T47D (cell line): ENCODE measurements around the gene RNF141.

Experiments
- DNase-seq, 2 experiments: peaks; one replicate each; pipeline versions ENCODE4 v3.0.0 to v3.0.0-alpha.2; 2011 to 2012; ENCODE audit warnings: low read depth in 1 of 2, low spot score in 1 of 2
- JUND ChIP-seq: IDR thresholded peaks from 2 replicates; pipeline ENCODE4 v1.6.1; 2012; ENCODE audit warnings: low read depth
- in situ Hi-C: cut with HindIII; loops from 2 replicates; pipeline ENCODE4 v1.10.0; 2016; ENCODE audit warnings: low sequenced_read_pairs, low pct_unique_long_range_greater_than_20kb

The RNF141 gene

GRCh38 chr11:10528121-10528520, 12.9 kb downstream of the RNF141 start:
- DNase-seq = no peak
- in situ Hi-C loops = no loop called here
- no peak for TF ChIP-seq JUND

DNA sequence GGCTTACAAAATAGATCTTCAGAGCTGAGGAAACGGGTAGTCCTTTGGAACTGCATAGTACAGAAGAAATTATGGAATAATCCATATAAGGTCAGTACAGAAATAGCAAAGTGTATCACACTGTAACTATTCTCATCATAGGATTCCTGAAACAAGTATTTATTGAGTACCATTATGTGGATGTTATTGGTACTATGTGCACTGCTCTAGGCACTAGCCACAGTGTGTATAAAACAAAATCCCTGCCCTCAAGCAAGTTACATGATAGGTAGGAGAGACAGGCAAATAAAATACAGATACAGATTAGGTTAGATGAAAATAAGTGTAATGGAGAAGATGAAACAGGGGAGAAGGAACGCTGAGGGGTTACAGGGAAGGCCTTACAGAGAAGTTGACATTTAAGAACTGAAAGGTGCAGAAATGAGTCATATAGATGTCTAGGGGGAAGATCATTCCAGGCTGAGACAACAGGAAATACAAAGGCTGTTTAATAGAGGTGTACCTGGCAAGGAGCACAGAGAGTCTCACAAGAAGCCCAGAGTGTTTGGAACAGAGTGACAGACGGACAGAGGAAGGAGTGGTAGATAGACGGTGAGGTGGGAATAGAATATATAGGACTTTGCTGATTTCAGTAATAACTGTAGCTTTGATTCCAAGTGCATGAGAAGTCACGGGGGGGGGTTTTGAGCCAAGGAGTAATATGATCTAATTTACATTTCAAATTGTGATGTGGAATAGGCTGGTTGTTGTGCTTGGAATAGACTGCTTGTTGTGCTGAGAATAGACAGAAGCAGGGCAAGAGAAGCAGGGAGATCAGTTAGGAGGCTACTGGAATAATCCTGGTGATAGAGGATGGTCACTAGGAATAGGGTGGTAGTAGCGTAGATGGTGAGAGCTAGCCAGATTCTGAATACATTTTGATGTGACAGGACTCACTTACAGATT, 13.7 kb downstream of the RNF141 start:
- no peak for TF ChIP-seq JUND
- in situ Hi-C loops = no loop called here
- DNase-seq = no peak

- TF ChIP-seq JUND = no peak
- DNase-seq = no peak
- in situ Hi-C loops = no loop called here
Measured at GRCh38 chr11:10524471-10524870, 16.5 kb downstream of the RNF141 start.

GRCh38 chr11:10522921-10523320, 18.1 kb downstream of the RNF141 start:
- no peak for DNase-seq
- in situ Hi-C loops = no loop called here

DNA sequence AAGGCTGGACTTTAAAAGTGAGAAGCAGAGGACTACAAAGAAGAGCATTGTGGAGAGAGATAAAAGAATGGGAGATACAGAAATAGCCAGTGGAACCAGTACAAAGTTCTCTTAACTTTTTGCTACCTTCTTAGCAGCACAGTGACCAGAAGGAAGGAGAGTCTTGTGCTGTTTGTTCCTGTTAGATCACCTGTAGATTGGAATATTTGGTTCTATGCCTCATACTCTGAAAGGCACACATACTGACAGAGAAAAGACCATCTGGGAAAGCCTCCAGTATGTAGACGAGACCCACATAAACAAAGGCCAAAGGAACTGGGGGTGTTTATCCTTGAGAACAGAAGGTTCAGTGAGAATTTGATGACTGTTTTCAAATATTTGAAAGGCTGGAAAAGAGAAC, 18.7 kb downstream of the RNF141 start:
- in situ Hi-C loops = no loop called here
- DNase-seq = no peak
- TF ChIP-seq JUND = no peak

More at GRCh38 chr11:10522921-10523320, 18.1 kb downstream of the RNF141 start:
- TF ChIP-seq JUND = no peak

DNA sequence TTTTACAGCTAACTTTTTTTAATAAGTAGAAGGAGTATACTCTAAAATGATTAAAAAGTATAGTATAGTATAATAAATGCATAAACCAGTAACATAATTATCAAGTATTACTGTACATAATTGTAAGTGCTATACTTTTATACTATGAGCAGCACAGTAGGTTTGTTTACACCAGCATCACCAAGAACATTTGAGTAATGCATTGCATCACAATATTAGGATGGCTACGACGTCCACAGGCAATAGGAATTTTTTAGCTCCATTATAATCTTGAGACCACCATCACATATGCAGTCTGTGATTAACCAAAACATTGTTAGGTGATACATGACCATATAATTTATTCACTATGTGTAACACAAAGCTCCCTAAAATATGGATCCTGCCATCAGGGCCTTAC, 20.4 kb downstream of the RNF141 start:
- no peak for TF ChIP-seq JUND
- DNase-seq = no peak
- in situ Hi-C loops = no loop called here

DNA sequence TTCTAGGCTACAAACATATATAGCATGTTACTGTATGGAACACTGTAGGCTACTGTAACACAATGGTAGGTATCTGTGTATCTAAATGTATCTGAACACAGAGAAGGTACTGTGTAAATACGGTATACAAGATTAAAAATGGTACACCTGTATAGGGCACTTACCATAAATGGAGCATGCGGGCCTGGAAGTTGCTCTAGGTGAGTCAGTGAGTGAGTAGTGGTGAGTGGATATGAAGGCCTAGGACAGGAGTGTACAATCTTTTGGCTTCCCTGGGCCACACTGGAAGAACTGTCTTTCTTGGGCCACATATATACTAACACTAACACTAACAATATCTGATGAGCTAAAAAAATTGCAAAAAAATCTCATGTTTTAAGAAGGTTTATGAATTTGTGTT, 21.4 kb downstream of the RNF141 start:
- in situ Hi-C loops = no loop called here
- no peak for DNase-seq
- TF ChIP-seq JUND = no peak

GRCh38 chr11:10518891-10519290, 22.1 kb downstream of the RNF141 start:
- TF ChIP-seq JUND = no peak
- no peak for DNase-seq
- in situ Hi-C loops = no loop called here

- no peak for TF ChIP-seq JUND
- DNase-seq = no peak
- in situ Hi-C loops = no loop called here
Measured at GRCh38 chr11:10518123-10518522, 22.9 kb downstream of the RNF141 start.

GRCh38 chr11:10515418-10515817, 25.6 kb downstream of the RNF141 start:
- no peak for TF ChIP-seq JUND
- no peak for DNase-seq
- in situ Hi-C loops = no loop called here

DNA sequence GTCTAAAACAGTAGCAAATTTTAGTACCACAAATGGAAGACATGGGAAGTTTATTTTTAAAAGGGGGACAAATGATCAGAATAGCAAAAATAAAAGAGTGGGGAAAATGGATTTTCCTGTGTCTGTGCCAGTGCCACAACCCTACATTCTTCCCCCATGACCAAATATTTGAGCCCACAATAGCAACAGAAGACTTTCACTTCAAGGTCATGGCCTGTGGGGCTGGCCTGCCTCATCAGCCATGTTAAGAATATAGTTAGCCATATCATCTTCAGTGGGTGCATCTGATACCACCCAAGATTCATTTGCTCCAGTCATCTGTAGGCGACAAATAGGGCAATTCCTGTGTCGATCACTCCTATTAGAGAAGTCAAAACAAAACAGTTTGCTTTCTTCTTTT, 26.3 kb downstream of the RNF141 start:
- in situ Hi-C loops = no loop called here
- no peak for TF ChIP-seq JUND
- no peak for DNase-seq

GRCh38 chr11:10514202-10514601, 26.8 kb downstream of the RNF141 start:
- in situ Hi-C loops = no loop called here
- no peak for DNase-seq

GRCh38 chr11:10511181-10511621, 29.8 kb downstream of the RNF141 start:
- TF ChIP-seq JUND = no peak
- in situ Hi-C loops = no loop called here
- DNase-seq = no peak

More at GRCh38 chr11:10514202-10514601, 26.8 kb downstream of the RNF141 start:
- TF ChIP-seq JUND = no peak

- TF ChIP-seq JUND = no peak
- in situ Hi-C loops = no loop called here
- no peak for DNase-seq
Measured at GRCh38 chr11:10506008-10506370, 35.0 kb downstream of the RNF141 start.
